Measurements from ENCODE around the gene RGS6. TPM values are rescaled to one million over a fixed set of nuclear protein-coding genes. Genes with fewer than 3 reads are reported as not detected.

Gene RGS6
- total and polyA plus RNA-seq, 2 donors (not counting 1 experiment from before 2014, with no cell fraction given) = not detected

DNA sequence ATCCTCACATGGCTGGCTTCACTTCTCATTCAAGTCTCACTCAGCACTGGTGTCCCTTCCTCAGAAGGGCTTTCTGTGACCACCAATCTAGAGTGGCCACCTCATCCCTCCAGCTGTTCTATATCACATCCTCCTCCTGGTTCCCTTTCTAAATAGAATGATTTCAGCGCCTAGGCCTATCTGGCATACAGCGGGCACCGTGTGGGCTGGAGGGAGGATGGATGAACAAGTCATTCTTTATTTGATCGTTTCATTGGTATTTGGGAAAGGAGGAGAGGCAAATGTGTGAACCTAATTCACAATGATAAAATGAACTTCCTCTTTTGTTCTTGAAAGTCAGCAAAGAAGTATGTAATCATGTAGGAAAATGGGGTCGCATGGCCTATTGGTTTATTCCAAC, 567.5 kb downstream of the RGS6 start:
- Histone ChIP-seq H3K4me1 (ENCODE audit: control insufficient read depth, extremely low read depth, insufficient read depth, low read length) (no peaks in the 10 kb centered on the region), H3K27ac (ENCODE audit: insufficient read depth, low read length) (no peak overlapping the region), H3K27me3 (ENCODE audit: control insufficient read depth, insufficient read depth, low read length) (peaks cover 6% of the 10 kb centered on the region), H4K20me1 (ENCODE audit: control insufficient read depth, extremely low read depth, insufficient read depth, low read length) (no peaks in the 10 kb centered on the region), H3K9ac (ENCODE audit: insufficient read depth, low read length) (no peak overlapping the region), H3K4me3 (replicated peaks in 1 of 4; ENCODE audit: control extremely low read depth in 1 of 4, insufficient read depth in 1 of 4, low read depth in 3 of 4, low read length in 4 of 4) (no peak overlapping the region), H3K4me2 (ENCODE audit: extremely low read depth, insufficient read depth, low read length) (no peak overlapping the region), H3K9me3 (ENCODE audit: control insufficient read depth, insufficient read depth, low read depth, low read length) (no peaks in the 10 kb centered on the region), H2AFZ (ENCODE audit: low read length) (no peak overlapping the region), H3K36me3 (ENCODE audit: control insufficient read depth, insufficient read depth, low read length) (no peaks in the 10 kb centered on the region), H3K79me2 (ENCODE audit: control insufficient read depth, insufficient read depth, low read length) (no peaks in the 10 kb centered on the region)
- TF ChIP-seq, protein P1, sequence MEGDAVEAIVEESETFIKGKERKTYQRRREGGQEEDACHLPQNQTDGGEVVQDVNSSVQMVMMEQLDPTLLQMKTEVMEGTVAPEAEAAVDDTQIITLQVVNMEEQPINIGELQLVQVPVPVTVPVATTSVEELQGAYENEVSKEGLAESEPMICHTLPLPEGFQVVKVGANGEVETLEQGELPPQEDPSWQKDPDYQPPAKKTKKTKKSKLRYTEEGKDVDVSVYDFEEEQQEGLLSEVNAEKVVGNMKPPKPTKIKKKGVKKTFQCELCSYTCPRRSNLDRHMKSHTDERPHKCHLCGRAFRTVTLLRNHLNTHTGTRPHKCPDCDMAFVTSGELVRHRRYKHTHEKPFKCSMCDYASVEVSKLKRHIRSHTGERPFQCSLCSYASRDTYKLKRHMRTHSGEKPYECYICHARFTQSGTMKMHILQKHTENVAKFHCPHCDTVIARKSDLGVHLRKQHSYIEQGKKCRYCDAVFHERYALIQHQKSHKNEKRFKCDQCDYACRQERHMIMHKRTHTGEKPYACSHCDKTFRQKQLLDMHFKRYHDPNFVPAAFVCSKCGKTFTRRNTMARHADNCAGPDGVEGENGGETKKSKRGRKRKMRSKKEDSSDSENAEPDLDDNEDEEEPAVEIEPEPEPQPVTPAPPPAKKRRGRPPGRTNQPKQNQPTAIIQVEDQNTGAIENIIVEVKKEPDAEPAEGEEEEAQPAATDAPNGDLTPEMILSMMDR (conservative IDR thresholded peaks at IDR 0.05 in 1 of 2, IDR thresholded peaks at IDR 0.05 in 1 of 2; ENCODE audit: low read depth in 1 of 2, low read length in 2 of 2) = no peak
- TF ChIP-seq EZH2 (IDR thresholded peaks at IDR 0.05; ENCODE audit: low read length, missing control alignments) = no peak
- DNase-seq (ENCODE audit: low read depth in 2 of 2) = no peak

DNA sequence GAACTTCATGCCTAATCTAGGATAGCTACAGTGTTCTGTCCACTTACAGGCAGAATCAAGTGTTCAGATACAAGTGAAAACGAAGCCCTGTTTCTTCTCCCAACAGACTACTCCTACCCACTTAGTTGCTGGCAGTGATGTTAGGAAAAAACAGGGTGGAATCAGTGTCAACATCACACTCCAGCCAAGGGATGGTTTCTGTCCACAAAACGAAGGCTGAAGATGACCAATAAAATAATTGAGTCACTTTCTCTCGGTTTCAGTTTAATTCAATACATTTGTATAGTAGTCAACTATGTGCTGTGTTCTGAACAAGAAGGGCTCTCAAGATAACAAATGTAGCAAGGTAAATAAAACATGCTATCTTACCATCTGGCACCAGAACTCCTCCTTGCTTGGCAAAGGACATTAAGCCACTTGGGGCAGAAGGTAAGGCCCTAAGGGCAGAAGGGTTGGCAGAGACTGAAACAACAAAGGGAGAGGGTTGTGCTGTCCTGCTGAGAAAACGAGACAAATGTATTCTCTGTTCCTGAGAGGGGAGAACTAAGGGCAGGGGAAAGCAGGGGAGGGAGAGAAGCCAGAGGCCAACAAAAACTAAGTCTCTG, 568.1 kb downstream of the RGS6 start:
- Histone ChIP-seq H3K4me3 (replicated peaks in 1 of 4; ENCODE audit: control extremely low read depth in 1 of 4, insufficient read depth in 1 of 4, low read depth in 3 of 4, low read length in 4 of 4) (no peak overlapping the region), H3K4me2 (ENCODE audit: extremely low read depth, insufficient read depth, low read length) (no peak overlapping the region), H4K20me1 (ENCODE audit: control insufficient read depth, extremely low read depth, insufficient read depth, low read length) (no peaks in the 10 kb centered on the region), H3K9ac (ENCODE audit: insufficient read depth, low read length) (no peak overlapping the region), H3K27me3 (ENCODE audit: control insufficient read depth, insufficient read depth, low read length) (peaks cover 6% of the 10 kb centered on the region), H3K36me3 (ENCODE audit: control insufficient read depth, insufficient read depth, low read length) (no peaks in the 10 kb centered on the region), H2AFZ (ENCODE audit: low read length) (no peak overlapping the region), H3K4me1 (ENCODE audit: control insufficient read depth, extremely low read depth, insufficient read depth, low read length) (no peaks in the 10 kb centered on the region), H3K79me2 (ENCODE audit: control insufficient read depth, insufficient read depth, low read length) (no peaks in the 10 kb centered on the region), H3K9me3 (ENCODE audit: control insufficient read depth, insufficient read depth, low read depth, low read length) (no peaks in the 10 kb centered on the region), H3K27ac (ENCODE audit: insufficient read depth, low read length) (no peak overlapping the region)
- TF ChIP-seq EZH2 (IDR thresholded peaks at IDR 0.05; ENCODE audit: low read length, missing control alignments) = no peak
- DNase-seq (ENCODE audit: low read depth in 2 of 2) = no peak

DNA sequence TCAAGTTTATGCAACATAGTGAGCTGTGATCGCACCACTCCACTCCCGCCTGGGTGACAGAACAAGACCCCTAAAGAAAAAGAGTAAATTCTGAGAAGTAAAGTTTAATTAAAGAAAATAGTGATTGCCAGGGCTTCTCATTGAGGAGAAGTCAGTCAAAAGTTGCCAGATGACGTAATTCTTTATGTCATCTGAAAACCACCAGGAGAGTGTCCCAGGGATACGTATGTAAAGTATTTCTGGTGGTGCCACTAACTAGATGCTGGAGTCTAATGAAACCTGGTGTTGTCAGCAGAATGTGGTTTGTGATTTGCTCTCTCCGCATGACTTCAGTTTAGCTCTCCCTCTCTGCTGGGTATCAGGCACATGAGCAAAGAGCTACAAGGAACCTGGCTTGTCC, 569.2 kb downstream of the RGS6 start:
- H3K4me3 ChIP-seq (replicated peaks in 1 of 4; ENCODE audit: control extremely low read depth in 1 of 4, insufficient read depth in 1 of 4, low read depth in 3 of 4, low read length in 4 of 4) = no peak overlapping the region
- no peak overlapping the region for H3K9ac ChIP-seq (ENCODE audit: insufficient read depth, low read length)
- no peaks in the 10 kb centered on the region for H3K79me2 ChIP-seq (ENCODE audit: control insufficient read depth, insufficient read depth, low read length)
- H3K27ac ChIP-seq (ENCODE audit: insufficient read depth, low read length) = no peak overlapping the region
- DNase-seq (ENCODE audit: low read depth in 2 of 2) = no peak
- H3K9me3 ChIP-seq (ENCODE audit: control insufficient read depth, insufficient read depth, low read depth, low read length) = no peaks in the 10 kb centered on the region
- H3K4me2 ChIP-seq (ENCODE audit: extremely low read depth, insufficient read depth, low read length) = no peak overlapping the region
- H3K36me3 ChIP-seq (ENCODE audit: control insufficient read depth, insufficient read depth, low read length) = no peaks in the 10 kb centered on the region
- H3K4me1 ChIP-seq (ENCODE audit: control insufficient read depth, extremely low read depth, insufficient read depth, low read length) = no peaks in the 10 kb centered on the region
- H2AFZ ChIP-seq (ENCODE audit: low read length) = no peak overlapping the region
- no peaks in the 10 kb centered on the region for H4K20me1 ChIP-seq (ENCODE audit: control insufficient read depth, extremely low read depth, insufficient read depth, low read length)
- H3K27me3 ChIP-seq (ENCODE audit: control insufficient read depth, insufficient read depth, low read length) = peaks cover 6% of the 10 kb centered on the region
- no peak for TF ChIP-seq EZH2 (IDR thresholded peaks at IDR 0.05; ENCODE audit: low read length, missing control alignments)
- TF ChIP-seq, protein P1 (conservative IDR thresholded peaks at IDR 0.05 in 1 of 2, IDR thresholded peaks at IDR 0.05 in 1 of 2; ENCODE audit: low read depth in 1 of 2, low read length in 2 of 2) = no peak

Measured in fibroblast of lung (primary cell).